HG03139 (cell line): ENCODE data around the gene BAHD1.

Experiments
- ATAC-seq: cut with Tn5 transposase; IDR thresholded peaks from one replicate; pipeline ENCODE4 v1.9.1; 2021; ENCODE audit not compliant: unreplicated experiment

Gene BAHD1

DNA sequence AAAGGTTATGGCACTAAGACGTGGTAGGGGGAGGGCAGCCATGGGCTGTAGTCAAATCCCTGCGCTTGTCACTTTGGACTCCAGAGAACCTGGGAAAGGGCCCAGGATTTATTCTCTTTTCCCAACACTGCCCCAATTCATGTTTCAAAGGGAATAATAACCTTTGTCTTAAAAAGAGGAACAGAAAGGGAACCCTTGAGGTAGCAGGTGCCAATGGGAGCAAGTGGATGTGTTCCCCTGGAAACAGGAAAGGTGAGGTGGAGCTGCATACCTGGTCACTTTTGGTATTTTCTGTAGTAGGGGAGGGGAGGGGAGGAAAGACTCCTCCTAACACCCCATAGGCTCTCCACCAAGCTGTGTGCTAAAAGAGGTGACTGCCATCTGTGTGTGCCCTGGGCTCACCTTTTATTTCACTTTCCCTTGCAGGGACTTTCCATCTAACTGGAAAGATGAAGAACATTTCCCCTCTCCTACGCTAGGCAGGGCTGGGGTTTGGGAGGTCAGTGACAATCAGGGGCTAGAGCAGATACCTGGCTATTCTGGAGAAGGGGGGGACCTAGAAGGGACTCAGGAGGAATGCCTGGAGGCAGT, 23.9 kb downstream of the BAHD1 start:
- no peak for ATAC-seq

- no peak for ATAC-seq
Observed at GRCh38 chr15:40465939-40466338, 25.2 kb downstream of the BAHD1 start.

DNA sequence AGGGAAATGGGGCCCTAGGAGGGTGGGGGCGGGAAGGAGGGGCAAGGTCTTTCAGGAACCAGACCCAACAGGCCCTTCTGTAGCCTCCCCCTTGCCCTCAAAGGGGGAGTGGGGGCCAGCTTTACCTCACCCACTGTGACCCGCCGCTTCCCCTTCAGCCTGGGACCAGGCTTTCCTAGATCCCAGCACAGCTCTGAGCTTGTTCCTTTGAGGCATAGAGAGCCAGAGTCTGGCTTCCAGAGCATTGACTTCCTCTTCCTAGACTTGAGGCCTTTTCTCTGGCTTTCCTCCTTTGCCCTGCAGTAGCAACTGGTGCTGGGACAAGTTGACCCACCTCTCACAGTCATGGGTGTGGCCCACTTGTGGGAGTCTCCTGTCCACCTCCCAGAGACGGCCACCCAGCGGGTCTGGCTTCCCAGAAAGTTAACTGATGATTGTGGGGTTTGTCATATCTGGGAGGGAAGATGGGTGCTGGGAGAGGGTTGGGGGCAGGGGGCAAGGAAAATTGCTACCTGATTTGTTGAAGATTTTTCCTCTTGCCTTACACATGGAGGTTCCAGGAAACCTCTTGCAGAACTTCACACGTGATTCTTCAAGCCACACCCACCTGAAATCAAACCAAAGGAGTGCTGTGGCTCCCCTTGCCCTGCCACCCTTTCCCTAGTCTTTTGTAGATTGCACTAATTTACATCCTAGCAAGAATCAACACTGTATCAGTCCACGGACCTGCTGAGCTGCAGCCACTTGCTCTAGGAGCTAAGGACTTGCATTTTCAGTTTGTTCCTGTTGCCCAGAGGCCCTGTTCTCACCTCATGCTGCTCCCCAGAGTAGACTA, 25.9 kb downstream of the BAHD1 start:
- no peak for ATAC-seq

- no peak for ATAC-seq
Observed at GRCh38 chr15:40467261-40467615, 26.5 kb downstream of the BAHD1 start.

DNA sequence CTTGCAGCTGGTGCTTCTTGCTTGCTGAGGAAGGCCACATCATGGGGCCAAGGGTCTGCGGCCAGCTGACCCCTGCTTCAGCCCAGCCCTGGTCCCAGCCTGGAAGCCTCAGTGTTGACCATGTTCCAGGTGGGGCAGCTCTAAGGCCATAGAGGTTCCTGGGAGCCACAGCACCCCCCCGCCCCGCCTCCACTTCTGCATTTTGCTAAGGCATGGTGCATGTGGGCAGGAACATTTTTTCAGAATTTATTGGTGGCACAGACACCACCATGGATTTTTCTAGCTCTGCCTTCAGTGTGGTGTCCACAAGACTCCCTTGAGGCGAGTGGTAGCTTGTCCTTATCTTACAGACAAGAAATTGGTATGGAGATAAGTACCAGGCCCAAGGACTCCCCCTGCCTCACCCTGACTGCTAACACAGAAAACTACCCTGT, 28.2 kb downstream of the BAHD1 start:
- ATAC-seq, result no peak

DNA sequence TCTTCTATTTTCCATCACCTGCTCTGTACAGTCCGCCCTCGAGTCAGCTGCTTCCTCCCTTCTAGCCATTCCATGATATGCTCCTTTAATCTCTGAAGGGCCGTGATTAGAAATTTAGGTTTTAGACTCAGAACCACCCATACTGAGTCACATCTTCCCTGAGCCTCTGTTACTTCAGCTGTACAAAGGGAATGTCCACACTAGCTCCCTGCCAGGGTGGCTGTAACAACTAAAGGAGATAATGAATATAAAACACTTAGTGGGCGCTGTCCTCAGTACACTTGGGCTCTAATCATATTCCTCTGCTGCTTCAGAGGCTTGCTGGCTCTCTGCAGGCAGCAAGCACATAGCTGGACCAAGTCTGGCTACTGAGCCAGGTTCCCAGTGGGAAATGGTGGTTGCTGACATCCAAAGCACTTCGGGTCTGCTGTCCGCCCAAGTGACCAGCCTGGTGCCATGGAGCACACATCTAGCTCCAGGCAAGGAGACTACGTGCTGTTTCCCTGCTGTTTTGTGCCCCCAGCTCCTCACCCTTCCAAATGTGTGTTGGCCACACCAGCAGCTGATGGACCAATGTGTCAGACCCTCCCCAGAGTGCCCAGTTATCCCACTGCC, 29.1 kb downstream of the BAHD1 start:
- ATAC-seq, result no peak

GRCh38 chr15:40470423-40471104, 29.8 kb downstream of the BAHD1 start, which contains the start of gene CHST14:
Gene CHST14, plus strand, starts transcription at chr15:40470984. Its CDS starts 230 bp downstream, at chr15:40471214.
- peak; percentile 70 for ATAC-seq

DNA sequence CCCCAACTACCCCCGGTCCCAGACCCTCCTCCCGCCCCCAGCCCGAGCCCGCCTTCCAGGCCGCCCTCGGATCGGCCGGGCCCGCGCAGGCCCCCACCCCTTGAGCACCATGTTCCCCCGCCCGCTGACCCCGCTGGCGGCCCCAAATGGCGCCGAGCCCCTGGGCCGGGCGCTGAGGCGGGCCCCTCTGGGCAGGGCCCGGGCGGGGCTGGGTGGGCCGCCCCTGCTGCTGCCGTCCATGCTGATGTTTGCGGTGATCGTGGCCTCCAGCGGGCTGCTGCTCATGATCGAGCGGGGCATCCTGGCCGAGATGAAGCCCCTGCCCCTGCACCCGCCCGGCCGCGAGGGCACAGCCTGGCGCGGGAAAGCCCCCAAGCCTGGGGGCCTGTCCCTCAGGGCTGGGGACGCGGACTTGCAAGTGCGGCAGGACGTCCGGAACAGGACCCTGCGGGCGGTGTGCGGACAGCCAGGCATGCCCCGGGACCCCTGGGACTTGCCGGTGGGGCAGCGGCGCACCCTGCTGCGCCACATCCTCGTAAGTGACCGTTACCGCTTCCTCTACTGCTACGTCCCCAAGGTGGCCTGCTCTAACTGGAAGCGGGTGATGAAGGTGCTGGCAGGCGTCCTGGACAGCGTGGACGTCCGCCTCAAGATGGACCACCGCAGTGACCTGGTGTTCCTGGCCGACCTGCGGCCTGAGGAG, 30.5 kb downstream of the BAHD1 start:
- ATAC-seq, result peak; percentile 29

DNA sequence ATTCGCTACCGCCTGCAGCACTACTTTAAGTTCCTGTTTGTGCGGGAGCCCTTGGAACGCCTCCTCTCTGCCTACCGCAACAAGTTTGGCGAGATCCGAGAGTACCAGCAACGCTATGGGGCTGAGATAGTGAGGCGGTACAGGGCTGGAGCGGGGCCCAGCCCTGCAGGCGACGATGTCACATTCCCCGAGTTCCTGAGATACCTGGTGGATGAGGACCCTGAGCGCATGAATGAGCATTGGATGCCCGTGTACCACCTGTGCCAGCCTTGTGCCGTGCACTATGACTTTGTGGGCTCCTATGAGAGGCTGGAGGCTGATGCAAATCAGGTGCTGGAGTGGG, 31.0 kb downstream of the BAHD1 start:
- no peak for ATAC-seq

GRCh38 chr15:40472171-40472727, 31.5 kb downstream of the BAHD1 start:
- ATAC-seq, result no peak

- no peak for ATAC-seq
Observed at GRCh38 chr15:40474581-40474980, 33.8 kb downstream of the BAHD1 start.

- no peak for ATAC-seq
Observed at GRCh38 chr15:40477642-40478327, 37.0 kb downstream of the BAHD1 start.

- ATAC-seq, result no peak
Observed at GRCh38 chr15:40479024-40479423, 38.3 kb downstream of the BAHD1 start.

DNA sequence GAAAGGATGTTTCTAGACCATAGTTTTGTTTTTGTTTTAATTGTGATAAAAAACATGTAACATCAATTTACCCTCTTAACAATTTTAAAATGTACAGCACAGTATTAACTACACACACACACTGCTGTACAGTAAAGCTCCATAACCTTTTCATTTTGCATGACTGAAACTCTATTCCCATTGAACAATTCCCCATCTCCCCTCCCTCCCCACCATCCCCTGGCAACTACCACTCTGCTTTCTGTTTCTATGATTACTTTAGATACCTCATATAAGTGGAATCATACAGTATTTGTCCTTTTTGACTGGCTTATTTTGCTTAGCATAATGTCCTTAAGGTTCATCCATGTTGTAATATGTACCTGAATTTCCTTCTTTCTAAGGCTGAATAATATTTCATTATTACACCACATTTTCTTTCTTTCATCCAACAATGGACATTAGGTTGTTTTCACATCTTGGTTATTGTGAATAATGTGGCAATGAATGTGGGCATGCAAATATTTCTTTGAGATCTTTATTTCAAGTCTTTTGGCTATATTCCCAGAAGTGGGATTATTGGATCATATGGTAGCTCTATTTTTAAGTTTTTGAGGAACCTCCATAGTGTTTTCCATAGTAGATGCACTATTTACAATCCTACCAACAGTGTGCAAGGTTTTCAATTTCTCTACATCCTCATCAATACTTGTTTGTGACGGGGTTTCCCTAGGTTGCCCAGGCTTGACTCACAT, 40.8 kb downstream of the BAHD1 start:
- no peak for ATAC-seq

GRCh38 chr15:40483919-40484318, 43.2 kb downstream of the BAHD1 start:
- no peak for ATAC-seq

DNA sequence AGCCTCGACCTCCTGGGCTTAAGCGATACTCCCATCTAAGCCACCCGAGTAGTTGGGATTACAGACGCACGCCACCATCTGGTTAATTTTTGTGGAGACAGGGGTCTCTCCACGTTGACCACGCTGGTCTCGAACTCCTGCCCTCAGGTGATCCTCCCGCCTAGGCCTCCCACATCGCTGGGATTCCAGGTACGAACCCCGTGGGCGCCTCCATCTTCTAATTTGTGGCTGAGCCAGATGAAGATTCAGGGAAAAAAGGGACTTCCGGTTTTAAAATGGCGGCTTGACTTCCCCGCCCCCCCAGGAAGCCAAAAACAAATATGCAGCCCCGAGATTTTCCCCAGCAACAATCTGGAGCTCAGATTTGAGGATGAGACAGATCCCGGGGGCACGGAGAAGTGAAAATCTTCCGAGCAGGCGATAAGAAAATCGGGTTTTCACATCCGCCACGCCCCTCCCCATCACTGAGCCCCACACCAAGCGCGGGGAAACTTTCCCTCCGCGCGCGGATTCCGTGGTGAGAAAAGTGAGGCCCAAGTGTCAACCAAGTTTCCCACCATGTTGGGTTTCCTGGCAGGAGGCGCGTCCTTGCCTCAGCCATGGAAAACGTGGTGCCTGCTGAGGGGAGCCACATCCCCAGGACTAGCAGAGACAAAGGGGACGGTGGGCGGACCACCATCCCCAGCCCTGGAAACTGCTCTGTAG, 45.5 kb downstream of the BAHD1 start:
- ATAC-seq, result no peak

DNA sequence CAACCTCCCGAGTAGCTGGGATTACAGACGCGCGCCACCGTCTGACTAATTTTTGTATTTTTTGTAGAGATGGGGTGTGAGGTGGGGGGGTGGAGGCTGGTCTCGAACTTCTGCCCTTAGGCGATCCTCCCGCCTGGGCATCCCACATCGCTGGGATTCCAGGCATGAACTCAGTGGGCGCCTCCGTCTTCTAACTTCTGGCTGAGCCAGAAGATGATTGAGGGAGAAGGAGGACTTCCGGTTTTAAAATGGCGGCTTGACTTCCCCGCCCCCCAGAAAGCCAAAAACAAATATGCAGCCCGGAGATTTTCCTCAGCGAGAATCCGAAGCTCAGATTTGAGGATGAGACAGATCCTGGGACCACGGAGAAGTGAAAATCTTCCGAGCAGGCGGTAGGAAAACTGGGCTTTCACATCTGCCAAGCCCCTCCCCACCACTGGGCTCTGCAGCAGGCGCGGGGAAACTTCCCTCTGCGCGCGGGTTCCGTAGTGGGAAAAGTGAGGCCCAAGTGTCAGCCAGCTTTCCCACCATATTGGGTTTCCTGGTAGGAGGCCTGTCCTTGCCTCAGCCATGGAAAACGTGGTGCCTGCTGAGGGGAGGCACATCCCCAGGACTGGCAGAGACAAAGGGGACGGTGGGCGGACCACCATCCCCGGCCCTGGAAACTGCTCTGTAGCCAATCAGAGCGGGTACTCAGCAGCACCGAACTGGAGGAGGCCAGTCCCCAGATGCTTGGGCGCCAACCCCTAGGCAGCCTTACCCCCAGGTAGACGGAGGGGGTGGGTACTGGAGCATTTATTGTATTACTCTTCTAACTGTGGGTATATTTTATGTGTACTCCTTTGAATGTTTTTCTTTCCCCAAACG, 47.3 kb downstream of the BAHD1 start:
- no peak for ATAC-seq
